Osteoblast (primary cell): ENCODE results near the gene SLC5A11. TPM values are rescaled to one million over a fixed set of nuclear protein-coding genes. Genes with fewer than 3 reads are reported as not detected.
"Not testable (repeated sequence)": the region's sequence is repeated elsewhere in the genome, so short reads cannot be mapped to it uniquely, and the experiment has no call there.

Source experiments
- DNase-seq: peaks from one replicate; pipeline ENCODE4 v3.0.0; 2011; ENCODE audit warnings: low spot score, mixed read lengths; ENCODE audit not compliant: insufficient read length; ENCODE audit errors: missing footprints
- H2AFZ ChIP-seq: 2 replicates; pipeline ENCODE4 v1.6.0; 2011; ENCODE audit warnings: mild to moderate bottlenecking, low read length
- H3K27ac ChIP-seq: 2 replicates; pipeline ENCODE4 v1.5.1; 2011; ENCODE audit warnings: mild to moderate bottlenecking, low read depth, low read length, moderate library complexity
- H3K27me3 ChIP-seq: 2 replicates; pipeline ENCODE4 v1.6.0; 2012; ENCODE audit warnings: mild to moderate bottlenecking, control low read depth, inconsistent platforms, low read length, moderate library complexity; ENCODE audit not compliant: insufficient read depth
- H3K36me3 ChIP-seq: 2 replicates; pipeline ENCODE4 v1.5.1; 2011; ENCODE audit warnings: mild to moderate bottlenecking, low read length, control low read depth, moderate library complexity; ENCODE audit not compliant: insufficient read depth
- H3K4me1 ChIP-seq: 2 replicates; pipeline ENCODE4 v1.5.1; 2011; ENCODE audit warnings: mild to moderate bottlenecking, low read length, control low read depth, moderate library complexity; ENCODE audit not compliant: insufficient read depth
- H3K4me2 ChIP-seq: 2 replicates; pipeline ENCODE4 v1.6.0; 2011; ENCODE audit warnings: mild to moderate bottlenecking, low read length; ENCODE audit not compliant: insufficient read depth
- H3K4me3 ChIP-seq: fragments of 200-600 bp; sonication (generic); 3 replicates; pipeline ENCODE4 v1.5.1; 2012; ENCODE audit warnings: mild to moderate bottlenecking, low read length, inconsistent platforms; ENCODE audit not compliant: insufficient read depth
- H3K79me2 ChIP-seq: 2 replicates; pipeline ENCODE4 v1.6.0; 2012; ENCODE audit warnings: mild to moderate bottlenecking, low read length, control low read depth, inconsistent platforms; ENCODE audit not compliant: insufficient read depth
- H3K9me3 ChIP-seq: 2 replicates; pipeline ENCODE4 v1.5.1; 2011; ENCODE audit warnings: low read depth, low read length, control low read depth
- H4K20me1 ChIP-seq: 2 replicates; pipeline ENCODE4 v1.6.0; 2012; ENCODE audit warnings: mild to moderate bottlenecking, low read length, control low read depth; ENCODE audit not compliant: insufficient read depth
- CTCF ChIP-seq: IDR thresholded peaks from 2 replicates; pipeline ENCODE4 v1.5.1; 2011; ENCODE audit warnings: mild to moderate bottlenecking, low read depth, low read length, moderate library complexity; ENCODE audit errors: extremely low read depth
- total RNA-seq: library from RNA; depleted of rRNA; stranded (reverse); fragments of >200 nt; gene quantifications from 2 replicates; pipeline ENCODE4 v1.2.3, GENCODE V29; 2012

The SLC5A11 gene
- total RNA-seq, 1 donor, result not detected

GRCh38 chr16:24883714-24884151 is 38.0 kb downstream of the SLC5A11 start:
- Histone ChIP-seq H3K4me1 (no peaks in the 10 kb centered on the region), H3K4me3 (no peak overlapping the region), H3K4me2 (no peak overlapping the region), H2AFZ (no peak overlapping the region), H3K36me3 (no peaks in the 10 kb centered on the region), H3K9me3 (no peaks in the 10 kb centered on the region), H3K27ac (no peak overlapping the region), H3K27me3 (no peaks in the 10 kb centered on the region), H3K79me2 (no peaks in the 10 kb centered on the region), H4K20me1 (no peaks in the 10 kb centered on the region)
- no peak for TF ChIP-seq CTCF
- DNase-seq, result no peak

DNA sequence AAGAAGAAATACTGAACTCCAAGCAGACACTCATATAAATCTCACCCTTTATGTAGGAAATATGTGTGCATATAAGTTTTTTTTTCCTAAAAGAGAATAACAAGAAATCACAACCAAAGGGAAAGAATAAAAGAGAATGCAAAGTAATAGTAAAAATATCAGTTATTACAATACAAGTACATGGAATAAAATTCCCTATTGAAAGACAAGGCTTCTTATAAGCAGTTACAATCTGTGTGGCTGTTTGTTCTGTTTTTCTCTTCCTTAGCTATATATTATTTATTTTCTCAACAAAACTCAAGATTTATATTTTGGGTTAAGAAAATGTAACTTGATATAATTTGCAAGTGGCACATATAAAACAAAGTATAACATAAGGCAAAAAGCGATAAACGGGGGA is 41.7 kb downstream of the SLC5A11 start:
- no peak overlapping the region for H3K27ac ChIP-seq
- no peak for DNase-seq
- H3K4me2 ChIP-seq, result no peak overlapping the region
- H3K4me1 ChIP-seq, result no peaks in the 10 kb centered on the region
- TF ChIP-seq CTCF, result no peak
- no peaks in the 10 kb centered on the region for H3K36me3 ChIP-seq
- H4K20me1 ChIP-seq, result no peaks in the 10 kb centered on the region
- no peaks in the 10 kb centered on the region for H3K27me3 ChIP-seq
- H3K79me2 ChIP-seq, result no peaks in the 10 kb centered on the region
- no peak overlapping the region for H2AFZ ChIP-seq
- no peaks in the 10 kb centered on the region for H3K9me3 ChIP-seq
- H3K4me3 ChIP-seq, result no peak overlapping the region

- Histone ChIP-seq H3K27ac (no peak overlapping the region), H3K4me3 (no peak overlapping the region), H3K27me3 (no peaks in the 10 kb centered on the region), H3K4me1 (no peaks in the 10 kb centered on the region), H4K20me1 (no peaks in the 10 kb centered on the region), H3K36me3 (no peaks in the 10 kb centered on the region), H3K79me2 (no peaks in the 10 kb centered on the region), H3K4me2 (no peak overlapping the region), H3K9me3 (no peaks in the 10 kb centered on the region), H2AFZ (no peak overlapping the region)
- DNase-seq, result no peak
- TF ChIP-seq CTCF, result no peak
These were observed 45.0 kb downstream of the SLC5A11 start for GRCh38 chr16:24890746-24891145.

DNA sequence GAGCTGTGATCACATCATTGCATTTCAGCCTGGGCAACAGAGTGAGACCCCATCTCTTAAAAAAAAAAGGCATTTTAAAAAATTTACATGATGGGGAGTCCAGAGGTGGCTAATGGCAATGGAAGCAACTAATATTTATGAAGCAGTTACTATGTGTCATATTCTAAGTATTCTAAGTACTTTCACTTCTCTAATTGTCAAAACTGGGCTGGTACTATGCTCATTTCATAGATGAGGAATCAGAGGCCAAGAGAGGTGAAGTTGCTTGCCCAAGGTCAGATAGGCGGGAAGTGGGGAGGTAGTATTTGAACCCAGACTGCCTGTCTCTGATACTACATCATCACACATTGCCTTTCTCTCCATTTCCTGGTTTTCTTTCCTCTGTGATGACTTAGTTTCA is 50.7 kb downstream of the SLC5A11 start:
- no peaks in the 10 kb centered on the region for H3K27me3 ChIP-seq
- TF ChIP-seq CTCF, result no peak
- no peak overlapping the region for H3K4me2 ChIP-seq
- H3K36me3 ChIP-seq, result no peaks in the 10 kb centered on the region
- no peak overlapping the region for H2AFZ ChIP-seq
- no peaks in the 10 kb centered on the region for H3K79me2 ChIP-seq
- no peaks in the 10 kb centered on the region for H3K4me1 ChIP-seq
- peak; percentile 3 for DNase-seq
- H3K9me3 ChIP-seq, result no peaks in the 10 kb centered on the region
- no peak overlapping the region for H3K27ac ChIP-seq
- no peak overlapping the region for H3K4me3 ChIP-seq
- H4K20me1 ChIP-seq, result no peaks in the 10 kb centered on the region

- H2AFZ ChIP-seq, H3K4me3 ChIP-seq, H3K27me3 ChIP-seq, H3K27ac ChIP-seq, H3K36me3 ChIP-seq, H3K79me2 ChIP-seq, H3K4me1 ChIP-seq, H3K4me2 ChIP-seq, H4K20me1 ChIP-seq, DNase-seq, H3K9me3 ChIP-seq: not testable (repeated sequence)
These were observed 51.8 kb downstream of the SLC5A11 start for GRCh38 chr16:24897522-24897921.
